ENCODE measurements around the gene METTL9.
"Not testable (repeated sequence)": the region's sequence is repeated elsewhere in the genome, so short reads cannot be mapped to it uniquely, and the experiment has no call there.

METTL9 gene

DNA sequence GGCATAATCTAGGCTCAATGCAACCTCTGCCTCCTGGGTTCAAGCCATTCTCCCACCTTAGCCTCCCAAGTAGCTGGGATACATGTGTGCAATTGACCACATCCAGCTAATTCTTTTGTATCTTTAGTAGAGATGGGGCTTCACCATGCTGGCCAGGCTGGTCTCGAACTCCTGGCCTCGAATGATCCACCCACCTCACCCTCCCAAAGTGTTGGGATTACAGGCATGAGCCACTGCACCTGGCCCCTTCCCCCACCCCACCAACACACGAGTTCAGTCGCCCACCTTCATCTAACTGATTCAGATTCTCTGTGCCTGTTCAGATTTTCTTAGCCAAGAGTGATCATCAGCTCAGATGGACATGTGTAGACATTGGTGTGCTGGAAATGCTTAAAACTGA lies 25.0 kb upstream of the METTL9 start:
- no peak for DNase-seq (ENCODE audit: low read depth)

DNA sequence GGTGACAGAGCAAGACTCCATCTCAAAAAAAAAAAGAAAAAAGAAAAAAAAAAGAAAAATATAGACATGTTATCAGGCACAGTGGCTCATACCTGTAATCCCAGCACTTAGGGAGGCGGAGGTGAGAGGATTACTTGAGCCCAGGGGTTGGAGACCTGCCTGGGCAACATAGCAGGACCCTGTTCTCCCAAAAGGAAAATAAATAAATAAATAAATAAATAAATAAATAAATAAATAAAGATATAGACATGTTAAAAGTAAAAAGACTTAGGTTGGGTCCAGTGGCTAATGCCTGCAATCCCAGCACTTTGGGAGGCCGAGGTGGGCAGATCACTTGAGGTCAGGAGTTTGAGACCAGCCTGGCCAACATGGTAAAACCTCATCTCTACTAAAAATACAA lies 23.1 kb upstream of the METTL9 start:
- DNase-seq (ENCODE audit: low read depth), result not testable (repeated sequence)

DNA sequence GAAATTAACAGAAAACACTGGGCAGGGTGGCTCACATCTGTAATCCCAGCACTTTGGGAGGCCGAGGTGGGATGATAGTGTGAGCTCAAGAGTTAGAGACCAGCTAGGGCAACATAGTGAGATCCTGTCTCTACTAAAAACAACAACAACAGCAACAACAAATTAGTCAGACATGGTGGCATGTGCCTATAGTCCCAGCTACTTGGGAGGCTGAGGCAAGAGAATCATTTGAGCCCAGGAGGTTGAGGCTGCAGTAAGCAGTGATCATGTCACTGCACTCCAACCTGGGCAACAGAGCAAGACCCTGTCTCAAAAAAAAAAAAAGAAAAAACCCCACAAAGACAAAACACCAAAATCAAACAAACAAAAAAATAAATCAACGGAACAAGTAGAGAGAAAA lies 21.9 kb upstream of the METTL9 start:
- not testable (repeated sequence) for DNase-seq (ENCODE audit: low read depth)

DNA sequence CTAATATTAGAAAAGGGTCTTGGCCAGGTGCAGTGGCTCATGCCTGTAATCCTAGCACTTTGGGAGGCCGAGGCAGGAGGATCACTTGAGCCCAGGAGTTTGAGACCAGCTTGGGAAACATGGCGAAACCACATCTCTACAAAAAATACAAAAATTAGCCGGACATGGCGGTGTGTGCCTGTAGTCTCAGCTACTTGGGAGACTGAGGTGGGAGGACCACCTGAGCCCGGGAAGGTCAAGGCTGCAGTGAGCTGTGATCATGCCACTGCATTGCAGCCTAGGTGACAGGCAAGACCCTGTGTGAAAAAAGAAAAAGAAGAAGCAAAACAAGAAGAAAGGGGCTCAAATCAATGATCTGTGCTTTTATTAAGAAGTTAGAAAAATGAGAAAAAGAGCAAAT lies 21.1 kb upstream of the METTL9 start:
- DNase-seq (ENCODE audit: low read depth), result not testable (repeated sequence)

DNA sequence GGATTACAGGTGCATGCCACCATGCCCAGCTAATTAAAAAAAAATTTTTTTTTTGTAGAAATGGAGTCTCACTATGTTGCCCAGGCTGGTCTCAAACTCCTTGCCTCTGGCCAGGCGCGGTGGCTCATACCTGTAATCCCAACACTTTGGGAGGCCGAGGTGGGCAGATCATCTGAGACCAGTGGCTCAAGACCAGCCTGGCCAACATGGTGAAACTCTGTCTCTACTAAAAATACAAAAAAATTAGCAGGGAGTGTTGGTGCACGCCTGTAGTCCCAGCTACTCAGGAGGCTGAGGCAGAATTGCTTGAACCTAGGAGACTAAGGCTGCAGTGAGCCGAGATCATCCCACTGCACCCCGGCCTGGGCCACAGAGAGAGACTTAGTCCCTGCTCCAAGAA lies 19.2 kb upstream of the METTL9 start:
- DNase-seq (ENCODE audit: low read depth), result not testable (repeated sequence)

DNA sequence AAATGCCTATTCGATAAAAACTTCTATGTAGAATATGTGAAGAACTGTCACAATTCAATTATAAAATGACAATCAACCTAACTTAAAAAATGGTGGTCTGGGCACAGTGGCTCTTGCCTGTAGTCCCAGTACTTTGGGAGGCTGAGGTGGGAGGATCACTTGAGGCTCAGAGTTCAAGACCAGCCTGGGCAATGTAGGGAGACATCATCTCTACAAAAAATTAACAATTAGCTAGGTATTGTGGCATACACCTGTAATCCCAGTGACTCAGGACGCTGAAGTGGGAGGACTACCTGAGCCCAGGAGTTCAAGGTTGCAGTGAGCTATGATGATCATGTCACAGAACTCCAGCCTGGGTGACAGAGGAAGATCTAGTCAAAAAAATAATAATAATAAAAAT lies 18.6 kb upstream of the METTL9 start:
- DNase-seq (ENCODE audit: low read depth), result no peak

DNA sequence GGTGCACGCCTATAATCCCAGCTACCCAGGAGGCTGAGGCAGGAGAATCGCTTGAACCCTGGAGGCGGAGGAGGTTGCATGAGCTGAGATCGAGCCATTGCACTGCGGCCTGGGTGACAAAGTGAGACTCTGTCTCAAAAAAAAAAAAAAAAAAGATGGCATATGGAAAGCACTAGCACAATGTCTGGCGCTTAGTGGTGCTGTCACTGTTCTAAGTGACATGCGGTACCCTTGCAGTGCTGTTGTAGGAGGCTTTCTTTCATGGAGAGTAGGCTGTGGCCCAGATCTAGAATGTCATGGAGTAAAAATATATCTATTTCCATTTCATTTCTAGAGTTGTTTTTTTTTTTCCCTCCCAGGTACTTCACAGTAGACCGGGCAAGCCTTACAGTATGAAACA lies 14.6 kb upstream of the METTL9 start:
- DNase-seq (ENCODE audit: low read depth), result no peak

DNA sequence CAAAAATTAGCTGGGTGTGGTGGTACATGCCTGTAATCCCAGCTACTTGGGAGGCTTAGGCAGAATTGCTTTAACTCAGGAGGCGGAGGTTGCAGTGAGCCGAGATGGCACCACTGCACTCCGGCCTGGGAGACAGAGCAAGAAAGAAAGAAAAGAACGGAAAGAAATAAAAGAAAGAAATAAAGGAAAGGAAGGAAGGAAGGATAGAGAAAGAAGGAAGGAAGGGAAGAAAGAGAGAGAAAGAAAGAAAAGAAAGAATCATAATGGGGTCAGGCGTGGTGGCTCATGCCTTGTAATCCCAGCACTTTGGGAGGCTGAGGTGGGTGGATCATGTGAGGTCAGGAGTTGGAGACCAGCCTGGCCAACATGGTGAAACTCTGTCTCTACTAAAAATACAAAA lies 10.8 kb upstream of the METTL9 start:
- DNase-seq (ENCODE audit: low read depth), result not testable (repeated sequence)

DNA sequence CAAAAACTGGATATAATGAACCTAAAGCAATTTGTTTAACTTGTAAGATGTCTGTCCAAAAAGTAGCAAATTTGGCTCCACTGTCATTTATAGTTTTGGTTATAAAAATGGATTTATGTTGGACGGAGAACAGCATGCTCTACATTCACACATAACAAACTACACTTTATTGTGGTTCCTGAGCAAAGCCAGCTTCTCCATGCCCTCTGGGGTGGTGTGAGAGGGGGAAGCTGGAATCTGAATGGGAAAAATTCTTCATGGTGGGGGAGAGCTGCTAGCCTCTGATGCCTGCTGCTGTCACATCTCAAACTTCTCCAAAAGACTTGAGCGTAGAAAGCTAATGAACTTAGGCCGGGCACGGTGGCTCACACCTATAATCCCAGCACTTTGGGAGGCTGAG lies 9.8 kb upstream of the METTL9 start:
- no peak for DNase-seq (ENCODE audit: low read depth)

DNA sequence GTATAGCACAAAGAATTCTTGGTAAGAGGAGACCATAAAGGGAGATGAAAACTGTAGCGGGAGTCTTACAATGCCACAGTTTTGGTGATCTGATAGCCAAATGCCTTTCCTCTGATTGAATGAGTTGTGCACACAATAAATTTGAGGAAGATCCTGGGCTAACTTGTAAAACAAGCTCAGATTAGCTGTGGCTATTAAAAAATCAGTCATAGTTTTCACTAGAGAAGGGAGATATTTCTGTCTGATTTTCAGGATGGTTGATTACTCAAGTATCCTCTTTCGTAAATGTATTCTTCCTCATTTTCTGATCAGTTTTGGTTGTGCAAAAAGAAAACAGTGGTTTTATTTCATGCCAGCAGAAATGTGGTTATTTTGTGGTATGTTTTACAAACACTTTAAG lies 9.1 kb upstream of the METTL9 start:
- no peak for DNase-seq (ENCODE audit: low read depth)

DNA sequence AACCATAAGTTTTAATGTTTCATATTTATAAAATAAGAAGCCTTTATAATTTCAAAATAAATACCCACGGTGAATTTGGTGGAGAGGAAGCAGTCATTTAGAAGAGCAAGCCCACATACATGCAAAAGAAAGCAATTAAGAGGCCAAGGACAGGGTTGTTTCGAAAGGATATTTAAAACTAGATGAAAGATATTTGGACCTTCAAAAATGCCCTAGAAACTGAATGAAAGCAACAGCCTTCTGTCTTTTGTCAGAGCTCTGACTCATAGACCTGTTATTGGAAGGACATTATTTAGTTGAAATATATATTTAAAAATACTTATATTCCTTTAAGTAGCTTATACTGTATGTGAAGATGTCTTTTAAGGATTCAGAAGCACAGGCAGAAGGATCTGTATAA lies 8.6 kb upstream of the METTL9 start:
- no peak for DNase-seq (ENCODE audit: low read depth)

DNA sequence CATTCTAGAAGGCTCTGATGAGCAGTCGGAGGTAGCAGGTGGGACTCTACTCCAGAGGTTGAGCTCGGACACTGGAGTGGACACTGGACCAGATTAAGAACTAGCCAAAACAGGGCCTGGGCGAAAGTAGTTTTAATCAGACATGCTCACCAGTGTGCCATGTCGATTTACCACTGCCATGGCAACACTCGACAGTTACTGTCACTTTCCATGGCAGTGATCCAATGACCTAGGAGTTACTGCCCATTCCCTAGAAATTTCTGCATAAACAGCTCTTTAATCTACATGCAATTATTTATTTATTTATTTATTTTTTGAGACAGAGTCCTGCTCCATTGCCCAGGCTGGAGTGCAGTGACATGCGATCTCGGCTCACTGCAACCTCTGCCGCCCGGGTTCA lies 7.2 kb upstream of the METTL9 start:
- DNase-seq (ENCODE audit: low read depth), result no peak

DNA sequence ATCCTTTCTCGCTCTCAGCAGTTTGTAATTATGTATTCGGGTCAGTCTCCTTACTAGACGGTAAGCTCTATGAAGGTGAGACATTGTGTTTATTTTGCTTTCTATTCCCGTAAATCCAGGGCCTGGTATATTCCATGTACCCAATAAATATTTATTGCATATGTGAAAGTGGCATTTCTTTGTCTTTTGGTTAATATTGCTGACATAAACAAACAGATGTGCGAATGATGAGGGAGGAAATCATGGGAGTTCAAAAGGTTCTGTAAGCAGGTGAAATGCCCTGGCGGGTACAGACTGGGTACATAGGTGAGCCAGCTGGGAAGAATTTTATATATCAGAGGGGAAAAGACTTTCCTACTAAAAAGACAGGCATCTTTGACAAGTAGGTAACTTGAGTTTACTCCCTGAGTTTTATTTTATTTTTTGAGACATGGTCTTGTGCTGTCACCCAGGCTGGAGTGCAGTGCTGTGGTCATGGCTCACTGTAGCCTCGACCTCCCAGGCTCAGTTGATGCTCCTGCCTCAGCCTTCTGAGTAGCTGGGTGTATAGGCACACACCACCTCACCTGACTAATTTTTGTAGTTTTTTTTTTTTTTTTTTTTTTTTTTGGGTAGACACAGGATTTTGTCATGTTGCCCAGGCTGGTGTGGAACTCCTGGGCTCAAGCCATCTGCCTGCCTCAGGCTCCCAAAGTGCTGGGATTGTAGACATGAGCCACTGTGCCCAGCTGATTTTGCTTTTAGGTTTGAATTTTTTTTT lies 5.7 kb upstream of the METTL9 start:
- no peak for DNase-seq (ENCODE audit: low read depth)

DNA sequence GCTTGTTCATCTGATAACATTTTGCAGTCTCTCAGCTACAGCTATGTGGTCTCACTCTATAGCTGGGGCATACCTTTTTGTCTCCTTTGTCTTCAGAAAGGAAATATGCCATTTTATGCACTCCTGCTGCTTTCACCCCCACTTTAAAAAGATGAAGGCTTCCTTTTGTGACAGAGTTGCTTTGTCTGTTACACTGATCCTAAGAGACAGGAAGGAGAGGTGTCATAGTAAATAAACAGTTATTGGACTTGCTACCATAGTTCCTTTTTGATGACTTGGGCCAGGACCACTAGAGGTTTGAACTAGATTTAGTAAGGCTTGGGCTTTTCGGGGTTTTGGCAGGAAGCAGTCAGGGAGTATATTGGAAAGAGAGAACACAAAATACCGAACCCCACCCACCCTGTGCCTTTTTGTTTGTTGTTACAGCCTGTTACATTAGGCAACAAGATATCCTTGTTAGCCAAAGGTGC lies 1.8 kb upstream of the METTL9 start:
- DNase-seq (ENCODE audit: low read depth), result no peak

DNA sequence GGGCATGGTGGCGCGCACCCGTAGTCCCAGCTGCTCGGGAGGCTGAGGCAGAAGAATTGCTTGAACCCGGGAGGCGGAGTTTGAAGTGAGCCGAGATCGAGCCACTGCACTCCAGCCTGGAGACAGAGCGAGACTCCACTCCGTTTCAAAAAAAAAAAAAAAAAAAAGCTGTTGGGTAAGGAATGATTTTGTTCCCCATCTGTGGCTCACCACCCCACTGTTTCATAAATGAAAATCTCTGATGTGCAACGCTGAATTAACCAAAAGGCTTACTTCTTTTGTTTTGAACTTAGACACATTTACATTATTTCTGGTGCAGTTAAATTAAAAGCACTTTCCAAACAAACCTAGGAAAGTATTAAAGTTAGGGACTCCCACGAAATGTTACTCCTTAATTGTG lies 1.2 kb upstream of the METTL9 start:
- no peak for DNase-seq (ENCODE audit: low read depth)

DNA sequence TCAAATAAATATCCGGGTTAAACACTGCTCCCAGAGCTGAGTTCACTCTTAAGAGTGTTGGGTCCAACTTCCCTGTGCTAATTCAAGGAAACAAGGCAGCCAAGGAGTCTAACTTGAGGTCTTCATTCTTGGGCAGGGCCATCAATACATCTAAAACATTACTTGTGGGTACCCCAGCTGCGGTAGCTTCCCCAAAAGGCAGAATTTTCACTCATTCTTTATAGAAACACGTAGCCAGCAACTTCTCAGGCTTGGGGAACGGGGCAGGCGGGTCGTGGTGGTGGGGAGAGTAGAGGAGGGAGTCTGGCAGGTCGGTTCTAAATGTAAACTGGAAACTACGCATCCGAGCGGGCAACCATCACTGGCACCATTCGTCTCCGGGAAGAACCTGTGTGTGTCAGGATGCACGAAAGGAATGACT lies 666 bp upstream of the METTL9 start:
- DNase-seq (ENCODE audit: low read depth), result no peak

DNA sequence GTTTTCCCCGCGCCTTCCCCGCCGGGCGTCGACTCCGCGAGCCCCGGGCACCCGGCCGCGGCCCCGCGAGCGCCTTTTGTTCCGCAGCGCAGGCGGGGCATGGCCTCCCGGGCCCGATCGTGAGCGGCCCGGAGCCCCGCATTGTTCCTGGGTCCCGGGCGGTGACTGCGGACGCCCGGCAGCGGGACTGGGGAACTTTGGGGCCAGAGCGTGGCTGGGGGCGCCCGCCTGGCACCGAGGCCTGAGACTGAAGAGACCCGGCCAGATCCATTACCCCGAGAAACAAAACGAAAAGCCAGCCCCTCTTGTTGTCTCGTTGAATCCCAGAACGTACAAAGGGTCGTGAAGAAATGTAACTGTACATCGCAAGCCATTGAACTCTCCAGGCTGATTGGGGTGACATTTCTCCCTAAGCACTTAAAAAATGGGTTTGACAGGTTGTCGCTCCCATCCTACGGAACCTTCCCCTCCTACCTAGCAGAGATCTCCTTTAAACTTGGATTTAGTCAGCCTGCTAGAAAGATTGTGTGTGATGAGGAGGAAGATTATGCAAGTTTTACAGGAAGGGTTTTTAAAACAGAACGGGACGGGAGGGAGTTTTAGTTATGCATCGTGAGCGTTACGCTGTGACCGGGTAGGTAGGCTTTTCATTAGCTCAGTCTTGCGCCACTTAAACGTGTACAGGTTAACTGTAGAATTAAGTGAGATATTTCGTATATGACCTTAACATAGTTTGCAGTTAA lies 825 bp downstream of the METTL9 start:
- DNase-seq (ENCODE audit: low read depth), result no peak

DNA sequence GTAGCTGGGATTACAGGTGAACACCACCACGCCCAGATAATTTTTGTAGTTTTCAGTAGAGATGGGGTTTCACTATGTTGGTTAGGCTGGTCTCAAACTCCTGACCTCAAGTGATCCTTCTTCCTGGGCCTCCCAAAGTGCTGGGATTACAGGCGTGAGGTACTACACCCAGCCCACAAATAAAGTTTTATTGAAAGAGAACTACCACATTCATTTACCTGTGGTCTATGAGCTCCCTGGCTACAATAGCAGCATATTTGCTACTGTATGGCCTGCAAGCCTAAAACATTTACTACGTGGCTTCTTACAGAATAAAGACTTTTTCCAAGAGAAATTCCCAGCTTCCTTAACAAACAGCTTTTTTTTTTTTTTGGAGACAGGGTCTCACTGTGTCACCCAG lies 3.4 kb downstream of the METTL9 start:
- DNase-seq (ENCODE audit: low read depth), result no peak

DNA sequence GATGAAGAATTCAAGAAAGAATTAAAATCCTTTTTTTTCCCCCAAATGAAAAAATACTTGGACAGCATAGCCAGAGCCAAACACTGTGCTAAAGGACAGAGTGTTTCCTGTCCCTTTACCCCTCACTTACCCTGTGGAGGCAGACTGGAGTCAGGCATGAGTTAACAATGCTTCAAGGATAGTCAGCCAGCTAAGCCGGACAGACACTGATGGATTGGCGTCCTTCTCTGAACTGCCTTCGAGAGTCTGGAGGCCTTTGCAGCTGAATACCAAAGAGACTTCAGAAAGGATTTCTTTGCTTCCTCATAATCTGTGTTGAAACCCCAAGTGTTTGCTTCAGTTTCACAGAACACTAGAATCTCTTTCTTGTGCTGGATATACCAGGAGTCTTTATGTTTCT lies 4.6 kb downstream of the METTL9 start:
- DNase-seq (ENCODE audit: low read depth), result no peak

DNA sequence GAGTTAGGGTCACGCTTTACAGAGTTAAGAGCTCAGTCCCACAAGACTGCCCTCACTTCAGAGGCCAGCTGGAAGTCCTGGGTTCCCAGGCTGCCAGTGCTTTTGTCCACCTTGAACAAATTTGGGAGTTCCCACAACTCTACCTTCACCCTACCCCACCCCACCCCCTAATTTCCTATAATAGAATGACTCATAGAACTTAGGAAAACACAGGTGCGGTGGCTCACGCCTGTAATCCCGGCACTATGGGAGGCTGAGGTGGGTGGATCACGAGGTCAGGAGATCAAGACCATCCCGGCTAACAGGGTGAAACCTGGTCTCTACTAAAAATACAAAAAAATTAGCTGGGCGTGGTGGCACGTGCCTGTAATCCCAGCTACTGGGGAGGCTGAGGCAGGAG lies 6.5 kb downstream of the METTL9 start:
- DNase-seq (ENCODE audit: low read depth), result not testable (repeated sequence)

DNA sequence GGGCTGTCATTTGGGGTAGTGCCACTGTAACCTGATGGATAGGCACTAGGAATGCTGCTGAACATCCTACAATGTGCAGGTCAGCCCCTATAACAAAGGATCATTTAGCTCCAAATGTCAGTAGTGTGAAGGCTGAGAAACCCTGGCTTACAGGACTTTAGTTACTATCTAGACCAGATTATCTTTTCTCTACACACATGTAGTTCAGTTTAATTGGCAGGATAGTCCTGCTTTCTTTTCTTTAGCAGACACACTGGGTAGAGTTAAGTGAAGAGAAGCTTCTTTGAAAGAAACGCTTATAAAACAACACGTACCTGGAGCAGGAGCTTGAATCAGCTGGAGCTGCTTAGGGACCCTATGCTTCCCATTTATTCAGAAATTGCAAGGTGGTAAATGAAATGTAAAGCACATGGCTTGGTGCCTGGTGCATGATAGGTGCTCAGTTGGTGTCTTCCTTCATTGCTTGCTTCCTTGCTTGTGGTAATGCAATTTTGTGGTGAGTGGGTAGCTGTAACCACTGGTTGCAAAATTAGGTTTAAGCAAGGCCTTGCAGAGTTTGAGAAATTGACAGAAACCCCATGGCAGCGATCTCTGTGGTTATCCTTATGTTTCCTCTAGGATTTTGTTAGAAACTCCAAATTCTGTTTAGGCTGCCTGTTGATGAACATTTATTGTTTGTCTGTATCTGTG lies 9.4 kb downstream of the METTL9 start:
- no peak for DNase-seq (ENCODE audit: low read depth)

DNA sequence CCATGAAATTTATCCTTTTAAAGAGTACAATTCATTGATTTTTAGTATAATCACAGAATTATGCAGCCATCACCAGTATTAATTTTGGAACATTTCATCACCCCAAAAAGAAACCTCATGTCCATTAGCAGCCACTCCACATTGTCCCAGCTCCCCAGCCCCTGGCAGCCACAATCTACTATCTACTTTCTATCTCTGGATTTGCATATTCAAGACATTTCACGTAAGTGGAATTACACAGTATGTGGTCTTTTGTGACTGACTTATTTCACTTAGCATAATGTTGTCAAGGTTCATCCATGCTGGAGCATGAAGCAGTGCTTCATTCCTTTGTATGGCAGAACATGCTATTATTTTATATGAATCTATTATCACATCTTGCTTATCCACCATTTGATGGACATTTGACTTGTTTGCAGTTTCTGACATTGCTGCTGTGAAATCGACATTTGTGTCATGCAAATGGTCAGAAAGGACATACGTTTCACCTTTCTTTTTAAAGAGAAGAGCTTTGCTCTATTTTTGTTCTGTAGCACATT lies 10.7 kb downstream of the METTL9 start:
- no peak for DNase-seq (ENCODE audit: low read depth)

DNA sequence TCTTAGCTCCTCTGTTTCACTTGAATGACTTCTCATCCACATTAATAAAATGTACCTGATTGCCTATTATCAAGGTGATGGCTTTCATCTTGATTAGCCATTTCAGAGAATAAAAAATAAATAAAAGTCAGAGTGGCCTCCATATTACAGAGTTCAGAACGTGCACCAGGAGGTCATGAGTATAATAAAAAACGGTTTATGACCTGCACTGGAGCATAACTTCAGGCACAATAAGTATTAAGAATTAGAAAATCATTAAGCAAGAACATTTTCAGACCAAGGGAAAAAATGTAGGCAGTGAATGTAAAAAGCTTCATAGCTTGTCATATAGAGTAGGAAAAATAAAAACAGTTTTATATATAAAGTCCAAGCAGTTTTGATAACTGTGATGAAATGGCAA lies 11.4 kb downstream of the METTL9 start:
- no peak for DNase-seq (ENCODE audit: low read depth)
